ENCODE results near the gene ATP2C1.

Gene ATP2C1

GRCh38 chr3:131048030-131048429, 154.1 kb downstream of the ATP2C1 start:
- H3K4me3 ChIP-seq (ENCODE audit: low read depth in 1 of 2, low read length in 1 of 2), result no peak overlapping the region
- H3K36me3 ChIP-seq, result no peaks in the 10 kb centered on the region
- H3K27me3 ChIP-seq, result no peaks in the 10 kb centered on the region
- H3K27ac ChIP-seq, result no peak overlapping the region
- TF ChIP-seq, protein P1, sequence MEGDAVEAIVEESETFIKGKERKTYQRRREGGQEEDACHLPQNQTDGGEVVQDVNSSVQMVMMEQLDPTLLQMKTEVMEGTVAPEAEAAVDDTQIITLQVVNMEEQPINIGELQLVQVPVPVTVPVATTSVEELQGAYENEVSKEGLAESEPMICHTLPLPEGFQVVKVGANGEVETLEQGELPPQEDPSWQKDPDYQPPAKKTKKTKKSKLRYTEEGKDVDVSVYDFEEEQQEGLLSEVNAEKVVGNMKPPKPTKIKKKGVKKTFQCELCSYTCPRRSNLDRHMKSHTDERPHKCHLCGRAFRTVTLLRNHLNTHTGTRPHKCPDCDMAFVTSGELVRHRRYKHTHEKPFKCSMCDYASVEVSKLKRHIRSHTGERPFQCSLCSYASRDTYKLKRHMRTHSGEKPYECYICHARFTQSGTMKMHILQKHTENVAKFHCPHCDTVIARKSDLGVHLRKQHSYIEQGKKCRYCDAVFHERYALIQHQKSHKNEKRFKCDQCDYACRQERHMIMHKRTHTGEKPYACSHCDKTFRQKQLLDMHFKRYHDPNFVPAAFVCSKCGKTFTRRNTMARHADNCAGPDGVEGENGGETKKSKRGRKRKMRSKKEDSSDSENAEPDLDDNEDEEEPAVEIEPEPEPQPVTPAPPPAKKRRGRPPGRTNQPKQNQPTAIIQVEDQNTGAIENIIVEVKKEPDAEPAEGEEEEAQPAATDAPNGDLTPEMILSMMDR (IDR thresholded peaks at IDR 0.05), result no peak
- H3K9me3 ChIP-seq, result no peaks in the 10 kb centered on the region
- H3K4me1 ChIP-seq (ENCODE audit: control insufficient read depth in 1 of 2, insufficient read depth in 1 of 2, low read depth in 1 of 2, low read length in 1 of 2), result no peaks in the 10 kb centered on the region

- Histone ChIP-seq H3K27ac (no peak overlapping the region), H3K9me3 (no peaks in the 10 kb centered on the region), H3K4me1 (ENCODE audit: control insufficient read depth in 1 of 2, insufficient read depth in 1 of 2, low read depth in 1 of 2, low read length in 1 of 2) (no peaks in the 10 kb centered on the region), H3K27me3 (no peaks in the 10 kb centered on the region), H3K4me3 (ENCODE audit: low read depth in 1 of 2, low read length in 1 of 2) (no peak overlapping the region), H3K36me3 (no peaks in the 10 kb centered on the region)
- TF ChIP-seq, protein P1 (IDR thresholded peaks at IDR 0.05), result no peak
These were observed 156.1 kb downstream of the ATP2C1 start for GRCh38 chr3:131050001-131050400.

DNA sequence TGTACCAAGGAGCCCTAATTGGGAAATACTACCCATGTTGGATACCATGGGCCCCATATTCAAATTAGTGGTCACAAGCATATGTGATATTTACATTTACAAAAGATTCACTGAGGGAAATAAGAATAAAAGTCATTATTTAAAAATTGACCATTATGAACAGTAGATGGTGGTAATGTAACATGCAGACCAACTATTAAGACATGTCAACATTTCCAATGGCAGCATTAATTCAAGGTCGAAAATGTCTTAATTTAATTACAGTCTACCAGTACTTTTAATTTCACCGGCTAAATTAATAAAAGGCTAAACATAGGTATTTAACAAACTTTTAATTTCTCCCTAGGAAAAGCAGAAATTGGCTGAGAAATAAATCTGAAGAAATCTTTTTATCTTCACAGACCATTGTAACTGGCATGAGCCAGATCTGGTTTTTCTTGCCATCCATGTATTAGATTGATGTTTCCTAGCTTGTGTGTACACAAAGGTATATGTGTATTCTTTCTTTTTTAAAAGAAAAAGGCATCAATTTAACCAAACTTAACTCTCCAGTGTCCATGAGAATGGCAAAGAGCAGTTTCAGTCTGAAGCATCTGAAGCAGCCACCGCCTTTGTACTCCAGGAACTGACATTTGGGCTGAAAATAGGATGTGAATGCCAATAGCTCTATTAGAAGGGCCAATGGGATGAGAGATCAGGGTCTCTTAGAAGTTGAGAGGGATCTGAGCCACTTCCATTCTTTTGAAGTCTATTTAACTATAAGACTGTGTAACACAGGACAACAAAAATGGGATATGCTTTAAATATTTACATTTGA, 159.4 kb downstream of the ATP2C1 start:
- TF ChIP-seq, protein P1 (IDR thresholded peaks at IDR 0.05), result no peak
- no peak overlapping the region for H3K4me3 ChIP-seq (ENCODE audit: low read depth in 1 of 2, low read length in 1 of 2)
- H3K27me3 ChIP-seq, result no peaks in the 10 kb centered on the region
- no peaks in the 10 kb centered on the region for H3K9me3 ChIP-seq
- no peaks in the 10 kb centered on the region for H3K36me3 ChIP-seq
- H3K27ac ChIP-seq, result no peak overlapping the region
- no peaks in the 10 kb centered on the region for H3K4me1 ChIP-seq (ENCODE audit: control insufficient read depth in 1 of 2, insufficient read depth in 1 of 2, low read depth in 1 of 2, low read length in 1 of 2)

All from neutrophil (primary cell).